LNCAP (cell line): ENCODE data around the gene SLC35A2.

Experiments used
- CTCF ChIP-seq: fragments of 450-650 bp; IDR thresholded peaks from 2 replicates; pipeline ENCODE4 v1.5.1; 2017; ENCODE audit warnings: mild to moderate bottlenecking

Gene SLC35A2

GRCh38 chrX:48914593-48915493, 3.4 kb upstream of the SLC35A2 start:
- no peak for TF ChIP-seq CTCF

DNA sequence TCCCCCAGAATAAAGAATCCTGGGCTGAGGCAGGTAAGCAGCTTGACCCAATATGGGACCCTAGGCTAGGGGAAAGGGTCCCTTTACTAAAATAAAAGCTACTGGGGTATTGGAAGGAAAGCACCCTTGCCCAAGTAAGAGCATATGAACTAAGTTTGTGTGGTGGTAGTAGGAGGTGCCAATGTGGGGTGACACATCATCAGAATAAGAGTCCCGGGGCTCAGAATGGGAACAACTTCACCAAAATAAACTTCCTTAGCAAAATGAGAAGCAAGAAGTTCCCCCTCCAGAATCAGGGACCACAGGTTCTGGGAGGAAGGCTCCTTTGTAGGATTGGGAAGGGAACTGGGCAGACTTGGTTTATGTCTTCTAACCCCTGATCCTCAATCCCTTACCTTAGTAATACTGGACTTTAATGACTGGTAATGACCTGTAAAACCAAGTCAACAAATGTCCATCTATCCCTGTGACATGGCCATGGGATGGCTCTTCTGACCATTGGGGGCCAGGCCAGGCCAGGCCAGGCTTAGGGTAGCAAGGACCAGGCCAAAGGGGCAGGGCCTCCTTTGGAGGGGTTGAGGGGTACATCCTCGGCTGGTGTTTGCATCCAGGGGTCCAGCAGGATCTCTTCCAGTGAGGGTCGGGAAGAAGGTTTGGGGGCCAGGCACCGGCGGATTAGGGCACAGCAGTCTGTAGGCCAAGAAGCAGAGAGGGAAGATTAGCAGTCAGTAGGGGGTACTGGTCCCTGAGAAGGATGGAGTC, 2.3 kb upstream of the SLC35A2 start:
- TF ChIP-seq CTCF: no peak

GRCh38 chrX:48910926-48911411, 477 bp downstream of the SLC35A2 start:
- TF ChIP-seq CTCF: no peak

DNA sequence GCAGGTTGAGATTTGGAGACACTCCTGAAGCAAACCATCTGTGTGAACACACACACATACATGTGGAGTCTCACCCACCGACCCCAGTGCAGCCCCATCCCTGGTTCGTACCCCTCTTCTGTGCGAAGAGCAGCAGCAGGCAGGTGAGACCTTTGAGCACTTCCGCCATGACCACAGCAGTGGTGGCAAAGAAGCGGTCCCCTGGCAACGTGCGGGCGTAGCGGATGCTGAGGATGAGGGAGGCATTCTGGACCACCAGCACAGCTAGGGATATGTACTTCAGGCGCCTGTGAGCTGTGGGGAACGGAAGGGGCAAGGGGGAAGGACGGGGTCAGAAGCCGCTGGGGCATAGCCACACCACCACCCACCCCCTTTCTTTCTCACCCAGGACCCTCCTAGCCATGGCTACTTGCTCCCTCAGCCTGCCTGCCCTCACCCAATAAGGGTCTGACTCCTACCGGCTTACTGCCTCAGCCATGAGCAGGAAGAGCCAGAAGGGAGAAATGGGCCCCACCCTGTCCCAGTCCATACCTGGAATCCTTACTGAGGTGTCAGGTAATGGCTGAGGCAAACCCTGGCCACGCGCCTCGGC, 1.6 kb downstream of the SLC35A2 start:
- TF ChIP-seq CTCF: no peak

DNA sequence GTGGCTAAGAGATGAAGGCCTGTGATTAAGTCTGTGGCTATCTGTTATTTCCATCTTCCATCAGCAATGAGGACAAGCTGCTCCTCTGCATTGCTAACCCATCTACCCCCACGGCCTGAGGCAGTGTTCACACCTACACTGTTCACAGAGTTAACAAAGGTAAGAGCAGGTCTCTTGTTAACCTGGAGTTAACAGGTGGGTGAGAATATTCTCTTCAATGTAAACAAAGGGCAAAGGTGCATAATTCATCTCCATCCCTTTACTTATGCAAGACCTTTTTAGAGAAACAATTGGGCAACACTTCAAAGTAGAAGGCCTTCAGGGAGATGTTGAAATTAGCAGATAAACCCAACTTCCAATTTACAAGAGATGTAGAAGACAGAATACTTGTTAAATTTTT, 2.8 kb downstream of the SLC35A2 start:
- TF ChIP-seq CTCF: no peak

DNA sequence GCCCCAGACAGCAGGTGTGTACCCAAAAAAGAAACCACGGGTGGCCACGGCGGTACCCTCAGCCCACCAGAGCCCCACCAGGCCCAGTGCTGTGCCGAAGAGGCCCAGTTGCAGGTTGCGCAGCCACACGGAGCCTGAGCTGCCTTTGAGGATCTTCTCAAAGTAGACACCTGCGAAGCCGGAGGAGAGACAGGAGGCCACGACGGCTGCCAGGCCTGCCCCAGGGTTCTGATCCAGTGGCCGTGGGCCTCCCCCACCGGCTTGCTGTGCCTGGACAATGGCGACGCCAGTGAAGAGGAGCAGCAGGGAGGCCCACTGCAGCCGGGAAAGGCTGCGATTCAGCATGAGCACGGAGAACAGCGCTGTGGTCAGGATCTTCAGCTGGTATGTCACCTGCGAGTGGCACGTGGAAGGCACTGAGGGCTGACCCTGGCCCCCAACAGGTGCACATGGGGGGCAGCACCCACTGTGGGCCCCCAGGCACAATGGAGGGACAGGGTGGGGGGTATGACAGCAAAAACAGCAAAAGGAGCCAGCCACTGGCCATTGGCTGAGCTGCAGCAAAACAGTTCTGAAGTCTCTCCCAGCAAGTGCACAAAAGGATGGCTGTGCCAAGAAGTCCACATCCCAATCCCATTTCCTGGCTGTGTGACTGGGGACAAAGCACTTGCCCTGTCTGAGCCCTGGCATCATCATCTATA, 6.2 kb downstream of the SLC35A2 start:
- no peak for TF ChIP-seq CTCF

GRCh38 chrX:48904626-48905025, 6.8 kb downstream of the SLC35A2 start:
- no peak for TF ChIP-seq CTCF
